ENCODE measurements around the gene FNTB.

- TF ChIP-seq CTCF (IDR thresholded peaks at IDR 0.05) (no peak), POLR2AphosphoS5 (IDR thresholded peaks at IDR 0.05) (no peak), POLR2A (IDR thresholded peaks at IDR 0.05) (no peak)
Measured at GRCh38 chr14:64965356-64966000, 21.2 kb upstream of the FNTB start.

Data from suprapubic skin (tissue), 4 donors.